ENCODE data around the gene ABCD4. TPM values are rescaled to one million over a fixed set of nuclear protein-coding genes. Genes with fewer than 3 reads are reported as not detected.

The ABCD4 gene
- total and polyA plus RNA-seq, 4 donors: 20.4 to 34.4 (median 29.1) TPM

DNA sequence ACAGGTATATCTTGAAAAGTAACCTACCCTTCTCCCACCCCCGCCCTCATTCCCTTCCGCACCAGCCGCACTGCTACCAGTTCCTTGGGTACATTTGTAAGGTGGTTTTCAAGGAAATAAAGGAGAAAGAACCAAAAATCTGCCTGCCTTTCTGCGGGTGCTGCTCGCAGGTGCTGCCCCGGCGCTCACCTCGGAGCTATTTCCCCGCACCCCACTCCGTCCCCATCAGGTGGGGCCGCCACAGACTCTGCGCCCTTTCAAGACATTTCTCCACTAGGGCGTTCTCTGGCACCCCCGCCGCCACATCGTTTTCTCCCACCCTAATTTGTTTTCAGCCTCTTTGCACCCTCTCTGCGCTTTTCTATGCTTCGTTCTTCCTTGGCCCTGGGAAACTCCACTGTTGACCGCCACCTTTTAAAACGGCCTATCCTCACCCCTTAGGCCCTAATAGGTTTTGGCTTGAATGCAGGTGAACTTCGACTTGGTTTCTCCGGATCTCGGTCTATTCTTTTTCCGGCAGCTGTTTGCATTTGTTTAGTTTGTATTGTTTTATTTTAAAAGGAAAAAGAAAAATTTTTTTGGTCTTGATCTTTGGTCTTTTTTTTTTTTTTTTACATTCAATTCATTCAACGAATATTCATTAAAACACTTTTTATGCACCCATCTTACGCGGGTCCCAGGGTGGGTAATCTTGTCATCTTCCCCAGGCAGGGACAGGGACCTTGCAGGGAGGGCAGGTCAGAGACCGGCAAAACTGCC lies 60.5 kb downstream of the ABCD4 start:
- TF ChIP-seq MAX (IDR thresholded peaks at IDR 0.05) (no peak), TAF1 (conservative IDR thresholded peaks at IDR 0.05) (no peak), FOXA2 (IDR thresholded peaks at IDR 0.05) (no peak), JUND (IDR thresholded peaks at IDR 0.05) (no peak), HNF4A (conservative IDR thresholded peaks at IDR 0.05) (no peak), YY1 (IDR thresholded peaks at IDR 0.05) (no peak)
- TF ChIP-seq, protein P1, sequence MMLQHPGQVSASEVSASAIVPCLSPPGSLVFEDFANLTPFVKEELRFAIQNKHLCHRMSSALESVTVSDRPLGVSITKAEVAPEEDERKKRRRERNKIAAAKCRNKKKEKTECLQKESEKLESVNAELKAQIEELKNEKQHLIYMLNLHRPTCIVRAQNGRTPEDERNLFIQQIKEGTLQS (IDR thresholded peaks at IDR 0.05): no peak
- TF ChIP-seq, protein P2, sequence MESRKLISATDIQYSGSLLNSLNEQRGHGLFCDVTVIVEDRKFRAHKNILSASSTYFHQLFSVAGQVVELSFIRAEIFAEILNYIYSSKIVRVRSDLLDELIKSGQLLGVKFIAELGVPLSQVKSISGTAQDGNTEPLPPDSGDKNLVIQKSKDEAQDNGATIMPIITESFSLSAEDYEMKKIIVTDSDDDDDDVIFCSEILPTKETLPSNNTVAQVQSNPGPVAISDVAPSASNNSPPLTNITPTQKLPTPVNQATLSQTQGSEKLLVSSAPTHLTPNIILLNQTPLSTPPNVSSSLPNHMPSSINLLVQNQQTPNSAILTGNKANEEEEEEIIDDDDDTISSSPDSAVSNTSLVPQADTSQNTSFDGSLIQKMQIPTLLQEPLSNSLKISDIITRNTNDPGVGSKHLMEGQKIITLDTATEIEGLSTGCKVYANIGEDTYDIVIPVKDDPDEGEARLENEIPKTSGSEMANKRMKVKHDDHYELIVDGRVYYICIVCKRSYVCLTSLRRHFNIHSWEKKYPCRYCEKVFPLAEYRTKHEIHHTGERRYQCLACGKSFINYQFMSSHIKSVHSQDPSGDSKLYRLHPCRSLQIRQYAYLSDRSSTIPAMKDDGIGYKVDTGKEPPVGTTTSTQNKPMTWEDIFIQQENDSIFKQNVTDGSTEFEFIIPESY (IDR thresholded peaks at IDR 0.05): no peak
- H3K9ac ChIP-seq (ENCODE audit: low read depth in 1 of 2, low read length in 2 of 2): no peak overlapping the region
- H3K4me1 ChIP-seq (ENCODE audit: control insufficient read depth in 4 of 4, insufficient read depth in 4 of 4, low read length in 3 of 4): peaks cover 11 to 20% (median 14%) of the 10 kb centered on the region in 4 donors
- no peaks in the 10 kb centered on the region for H3K36me3 ChIP-seq (ENCODE audit: control insufficient read depth in 4 of 4, insufficient read depth in 3 of 4, low read depth in 1 of 4, low read length in 3 of 4)
- H3K27ac ChIP-seq (ENCODE audit: low read depth in 1 of 2, low read length in 2 of 2): no peak overlapping the region
- WGBS: 14% methylated on average over 28 of the region's 28 CpGs
- H3K4me3 ChIP-seq (ENCODE audit: low read depth in 1 of 3, low read length in 3 of 3): no peak overlapping the region
- no peaks in the 10 kb centered on the region for H3K9me3 ChIP-seq (ENCODE audit: control insufficient read depth in 4 of 4, low read length in 3 of 4)
- DNase-seq (ENCODE audit: low spot score): no peak
- peaks cover 6 to 27% (median 20%) of the 10 kb centered on the region in 4 donors for H3K27me3 ChIP-seq (ENCODE audit: control insufficient read depth in 4 of 4, insufficient read depth in 4 of 4, low read length in 3 of 4)

- Histone ChIP-seq H3K9me3 (ENCODE audit: control insufficient read depth in 4 of 4, low read length in 3 of 4) (no peaks in the 10 kb centered on the region), H3K4me3 (ENCODE audit: low read depth in 1 of 3, low read length in 3 of 3) (peak overlapping the region in 1 of 3 donors; percentile 30), H3K9ac (ENCODE audit: low read depth in 1 of 2, low read length in 2 of 2) (no peak overlapping the region), H3K27me3 (ENCODE audit: control insufficient read depth in 4 of 4, insufficient read depth in 4 of 4, low read length in 3 of 4) (peaks cover 6 to 27% (median 20%) of the 10 kb centered on the region in 4 donors), H3K4me1 (ENCODE audit: control insufficient read depth in 4 of 4, insufficient read depth in 4 of 4, low read length in 3 of 4) (peaks cover 11 to 20% (median 14%) of the 10 kb centered on the region in 4 donors), H3K36me3 (ENCODE audit: control insufficient read depth in 4 of 4, insufficient read depth in 3 of 4, low read depth in 1 of 4, low read length in 3 of 4) (no peaks in the 10 kb centered on the region), H3K27ac (ENCODE audit: low read depth in 1 of 2, low read length in 2 of 2) (no peak overlapping the region)
- 12% methylated on average over 14 of the region's 14 CpGs for WGBS
- TF ChIP-seq SP1 (IDR thresholded peaks at IDR 0.05) (no peak), MAX (IDR thresholded peaks at IDR 0.05) (no peak), YY1 (IDR thresholded peaks at IDR 0.05) (no peak)
- no peak for DNase-seq (ENCODE audit: low spot score)
Observed at GRCh38 chr14:74241652-74242017, 61.1 kb downstream of the ABCD4 start.

- H3K9ac ChIP-seq (ENCODE audit: low read depth in 1 of 2, low read length in 2 of 2): no peak overlapping the region
- no peaks in the 10 kb centered on the region for H3K36me3 ChIP-seq (ENCODE audit: control insufficient read depth in 4 of 4, insufficient read depth in 3 of 4, low read depth in 1 of 4, low read length in 3 of 4)
- peak overlapping the region in 1 of 3 donors; percentile 30 for H3K4me3 ChIP-seq (ENCODE audit: low read depth in 1 of 3, low read length in 3 of 3)
- H3K27me3 ChIP-seq (ENCODE audit: control insufficient read depth in 4 of 4, insufficient read depth in 4 of 4, low read length in 3 of 4): peaks cover 6 to 27% (median 20%) of the 10 kb centered on the region in 4 donors
- DNase-seq (ENCODE audit: low spot score): no peak
- no peaks in the 10 kb centered on the region for H3K9me3 ChIP-seq (ENCODE audit: control insufficient read depth in 4 of 4, low read length in 3 of 4)
- H3K27ac ChIP-seq (ENCODE audit: low read depth in 1 of 2, low read length in 2 of 2): no peak overlapping the region
- peaks cover 11 to 20% (median 14%) of the 10 kb centered on the region in 4 donors for H3K4me1 ChIP-seq (ENCODE audit: control insufficient read depth in 4 of 4, insufficient read depth in 4 of 4, low read length in 3 of 4)
- TF ChIP-seq FOXA1 (IDR thresholded peaks at IDR 0.05) (no peak), EGR1 (IDR thresholded peaks at IDR 0.05; ENCODE audit: low read depth in 2 of 2) (no peak), TAF1 (conservative IDR thresholded peaks at IDR 0.05) (no peak)
- 6% methylated on average over 80 of the region's 80 CpGs for WGBS
Observed at GRCh38 chr14:74240794-74241651, 61.7 kb downstream of the ABCD4 start.

Measured in liver (tissue), 9 donors.